K562 (cell line): ENCODE measurements around the gene MEF2B. TPM values are rescaled to one million over a fixed set of nuclear protein-coding genes. Genes with fewer than 3 reads are reported as not detected.

Source experiments
- HBP1 ChIP-seq: fragments of 450-650 bp; formaldehyde crosslinking; IDR thresholded peaks from 2 replicates; pipeline ENCODE4 v1.4.0; 2022; ENCODE audit warnings: missing genetic modification characterization
- MGA ChIP-seq: fragments of 450-650 bp; IDR thresholded peaks from 2 replicates; pipeline ENCODE4 v1.6.1; 2016; ENCODE audit warnings: mild to moderate bottlenecking, moderate library complexity
- SMAD3 ChIP-seq: fragments of 450-650 bp; formaldehyde crosslinking; conservative IDR thresholded peaks from 2 replicates; pipeline ENCODE4 v1.4.0; 2020; ENCODE audit warnings: mild to moderate bottlenecking
- ZNF407 ChIP-seq: fragments of 450-650 bp; IDR thresholded peaks from 2 replicates; pipeline ENCODE4 v1.6.1; 2016; ENCODE audit warnings: low read depth
- polyA plus RNA-seq, 8 experiments: library from polyadenylated mRNA; depleted of rRNA in 4 of 8; stranded (reverse) in 5 of 8; unstranded in 3 of 8; fragments of >200 nt; fragmentation: Nextera tagmentation in 2 of 8; fragmentation: Illumina TruSeq in 1 of 8; extraction: Ambion mirVana in 2 of 8; extraction: Trizol in 1 of 8; gene quantifications; 2 replicates each; pipeline versions ENCODE4 v1.2.1 to v1.2.3, GENCODE V29; 2011 to 2014; ENCODE audit warnings: inconsistent platforms in 1 of 8, missing spikeins in 1 of 8
- total RNA-seq, 7 experiments: library from RNA; depleted of rRNA in 6 of 7; stranded (reverse); fragments of >200 nt in 6 of 7; fragmentation: Illumina TruSeq in 2 of 7; extraction: Trizol in 2 of 7; gene quantifications; 2 replicates each; pipeline versions ENCODE4 v1.2.1 to v1.2.3, GENCODE V29; 2011 to 2021; ENCODE audit warnings: low replicate concordance in 1 of 7

The MEF2B gene
- total and polyA plus RNA-seq, 9 of the 15 experiments (the other 6 are each of a cell fraction or from before 2014, with no cell fraction given): 0.14 to 1.9 (median 0.71) TPM; not detected in 3

GRCh38 chr19:19120308-19121231, 49.5 kb downstream of the MEF2B start (continued):
- TF ChIP-seq ZNF407 (no peak), HBP1 (CRISPR knock-in tag) (no peak), MGA (no peak), SMAD3 (CRISPR knock-in tag) (no peak)
